ENCODE results near the gene MYH14.

- TF ChIP-seq CTCF (IDR thresholded peaks at IDR 0.05) = no peak
- TF ChIP-seq POLR2AphosphoS5 (IDR thresholded peaks at IDR 0.05) = no peak
- no peak for TF ChIP-seq POLR2A (IDR thresholded peaks at IDR 0.05)
Observed at GRCh38 chr19:50266896-50267295, 63.5 kb downstream of the MYH14 start.
